Activated T-cell treated with anti-CD3 and anti-CD28 coated beads, Interleukin-2, amount 50 U/mL, for 72 hours (primary cell): Measurements from ENCODE around the gene STOML1. TPM values are rescaled to one million over a fixed set of nuclear protein-coding genes. Genes with fewer than 3 reads are reported as not detected.
"Not testable (repeated sequence)": the region's sequence is repeated elsewhere in the genome, so short reads cannot be mapped to it uniquely, and the experiment has no call there.

ENCODE experiments used
- ATAC-seq, 2 donors: fragments of 150-1000 bp; cut with Tn5 transposase; replicated peaks in 1 of 2; 2 replicates each; pipeline ENCODE4 v1.10.0; 2021; ENCODE audit warnings: moderate library complexity in 2 of 2, mild to moderate bottlenecking in 1 of 2
- DNase-seq, 2 donors: peaks; one replicate each; pipeline ENCODE4 v3.0.0; 2021 to 2022; ENCODE audit warnings: mixed read lengths in 1 of 2
- H3K27ac Mint-ChIP-seq: one replicate; pipeline ENCODE4 v1.8.0; 2022; ENCODE audit warnings: mild to moderate bottlenecking, moderate library complexity, mixed read lengths
- H3K27me3 Mint-ChIP-seq: one replicate; pipeline ENCODE4 v1.8.0; 2022; ENCODE audit warnings: low read depth, mixed read lengths
- H3K36me3 Mint-ChIP-seq, 2 donors: one replicate each; pipeline ENCODE4 v1.8.0; 2022; ENCODE audit warnings: mixed read lengths in 2 of 2, mild to moderate bottlenecking in 1 of 2; ENCODE audit not compliant: insufficient read depth in 2 of 2
- H3K4me1 Mint-ChIP-seq: one replicate; pipeline ENCODE4 v1.8.0; 2022; ENCODE audit warnings: low read depth, mixed read lengths
- H3K4me3 Mint-ChIP-seq, 2 donors: one replicate each; pipeline ENCODE4 v1.8.0; 2022; ENCODE audit warnings: mild to moderate bottlenecking in 2 of 2, mixed read lengths in 2 of 2, moderate library complexity in 2 of 2
- H3K9me3 Mint-ChIP-seq, 2 donors: one replicate each; pipeline ENCODE4 v1.8.0; 2022; ENCODE audit warnings: mixed read lengths in 2 of 2
- total RNA-seq, 2 donors: library from RNA; stranded (reverse); gene quantifications; one replicate each; pipeline ENCODE4 v1.2.3, GENCODE V29; 2022

Gene STOML1
- total RNA-seq, 2 donors from 2014 or later, result 7.2 to 15.1 TPM

DNA sequence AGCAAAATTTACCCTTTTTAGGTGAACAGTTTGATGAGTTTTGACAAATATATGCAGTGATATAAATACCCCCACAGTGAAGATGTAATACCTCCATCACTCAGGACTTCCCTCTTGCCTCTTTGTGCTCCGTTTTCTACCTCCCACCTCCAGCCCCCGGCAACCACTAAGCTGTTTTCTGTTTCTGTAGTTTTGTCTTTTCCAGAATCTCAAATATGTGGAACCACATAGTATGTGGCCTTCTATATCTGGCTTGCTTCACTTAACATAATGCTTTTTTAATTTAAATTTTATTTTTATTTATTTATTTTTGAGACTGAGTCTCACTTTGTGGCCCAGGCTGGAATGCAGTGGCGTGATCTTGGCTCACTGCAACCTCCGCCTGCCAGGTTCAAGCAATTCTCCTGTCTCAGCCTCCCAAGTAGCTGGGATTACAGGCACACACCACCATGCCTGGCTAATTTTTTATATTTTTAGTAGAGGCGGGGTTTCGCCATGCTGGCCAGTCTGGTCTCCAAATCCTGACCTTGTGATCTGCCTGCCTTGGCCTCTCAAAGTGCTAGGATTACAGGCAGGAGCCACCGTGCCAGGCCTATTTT lies 31.5 kb downstream of the STOML1 start:
- H3K4me3 Mint-ChIP-seq, result not testable (repeated sequence)

DNA sequence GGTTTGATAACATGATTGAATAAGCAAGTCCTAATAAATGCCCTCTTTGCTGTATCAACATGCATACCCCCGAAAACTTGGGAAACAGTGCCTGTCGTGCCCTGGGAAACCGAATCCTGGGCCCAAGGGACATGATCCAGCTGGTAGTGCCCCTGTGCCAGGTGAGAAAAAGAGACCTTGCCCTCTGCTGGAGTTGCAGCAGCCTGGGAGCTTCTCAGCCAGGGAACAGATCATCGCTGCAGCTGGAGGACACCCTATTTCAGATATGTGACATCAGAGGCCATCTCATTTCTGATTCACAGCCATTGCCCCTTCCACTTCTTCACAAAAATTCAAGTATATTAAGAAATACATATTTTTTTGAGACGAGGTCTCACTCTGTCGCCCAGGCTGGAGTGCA lies 32.3 kb downstream of the STOML1 start:
- DNase-seq (no peak), ATAC-seq (no peak)
- H3K27me3 Mint-ChIP-seq, result no peaks in the 10 kb centered on the region
- H3K9me3 Mint-ChIP-seq, result no peaks in the 10 kb centered on the region
- peaks cover 27% of the 10 kb centered on the region for H3K4me1 Mint-ChIP-seq
- H3K4me3 Mint-ChIP-seq, result peak overlapping the region; percentile 33 to 67
- H3K36me3 Mint-ChIP-seq, result no peaks in the 10 kb centered on the region
- no peak overlapping the region for H3K27ac Mint-ChIP-seq

More for the DNA sequence above, 31.5 kb downstream of the STOML1 start:
- not testable (repeated sequence) for DNase-seq, ATAC-seq, H3K27ac Mint-ChIP-seq, H3K27me3 Mint-ChIP-seq, H3K9me3 Mint-ChIP-seq, H3K36me3 Mint-ChIP-seq
- H3K4me1 Mint-ChIP-seq, result peaks cover 35% of the 10 kb centered on the region

DNA sequence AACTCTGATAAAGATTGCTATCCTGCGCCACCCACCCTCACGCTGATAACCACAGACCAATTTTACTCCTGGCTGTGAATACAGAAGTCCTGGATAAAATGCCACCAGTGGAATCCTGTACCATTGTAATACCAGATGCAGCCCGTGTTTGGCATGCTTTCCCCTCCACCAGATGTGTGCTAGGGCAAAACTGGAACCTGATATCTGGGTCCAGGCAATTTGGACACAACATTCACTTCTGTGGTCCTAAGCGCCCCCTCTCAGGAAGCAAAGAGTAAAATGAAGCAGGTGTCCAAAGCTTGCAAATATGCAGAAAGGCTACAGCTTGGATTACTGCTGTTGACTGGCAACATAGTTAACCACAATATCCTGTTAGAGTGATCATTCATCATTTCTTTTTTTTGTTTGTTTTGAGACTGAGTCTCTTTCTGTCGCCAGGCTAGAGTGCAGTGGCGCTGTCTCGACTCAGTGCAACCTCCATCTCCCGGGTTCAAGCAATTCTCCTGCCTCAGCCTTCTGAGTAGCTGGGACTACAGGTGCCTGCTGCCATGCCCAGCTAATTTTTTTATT lies 33.0 kb downstream of the STOML1 start:
- no peaks in the 10 kb centered on the region for H3K9me3 Mint-ChIP-seq

DNA sequence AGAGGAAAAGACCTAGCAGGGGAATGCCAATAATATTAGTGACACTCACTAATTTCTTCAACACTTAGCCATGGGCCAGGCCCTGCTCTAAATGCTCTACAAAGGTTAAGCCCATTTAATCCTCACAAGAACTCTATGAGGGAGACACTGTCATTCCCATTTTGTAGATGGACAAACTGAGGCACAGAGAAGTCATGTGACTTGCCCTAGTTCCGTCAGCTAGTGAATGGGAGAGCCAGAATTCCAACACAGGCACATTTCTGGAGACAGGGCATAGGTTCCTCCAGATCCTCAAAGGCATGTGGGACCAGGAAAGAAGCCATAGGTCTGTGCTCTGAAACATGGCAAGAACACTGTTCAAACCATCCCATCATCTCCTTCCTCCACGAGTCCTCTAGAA lies 34.3 kb downstream of the STOML1 start:
- DNase-seq (no peak), ATAC-seq (no peak)
- H3K9me3 Mint-ChIP-seq, result no peaks in the 10 kb centered on the region
- H3K27ac Mint-ChIP-seq, result no peak overlapping the region
- H3K4me3 Mint-ChIP-seq, result no peak overlapping the region
- H3K36me3 Mint-ChIP-seq, result no peaks in the 10 kb centered on the region
- no peaks in the 10 kb centered on the region for H3K27me3 Mint-ChIP-seq
- H3K4me1 Mint-ChIP-seq, result peaks cover 23% of the 10 kb centered on the region

More for the DNA sequence above, 33.0 kb downstream of the STOML1 start:
- no peak overlapping the region for H3K27ac Mint-ChIP-seq
- no peaks in the 10 kb centered on the region for H3K36me3 Mint-ChIP-seq
- no peaks in the 10 kb centered on the region for H3K27me3 Mint-ChIP-seq
- peak overlapping the region; percentile 33 to 67 for H3K4me3 Mint-ChIP-seq
- peak in 1 of 2 donors; percentile 19 for DNase-seq
- ATAC-seq, result peak; percentile 91 to 98
- H3K4me1 Mint-ChIP-seq, result peaks cover 23% of the 10 kb centered on the region

DNA sequence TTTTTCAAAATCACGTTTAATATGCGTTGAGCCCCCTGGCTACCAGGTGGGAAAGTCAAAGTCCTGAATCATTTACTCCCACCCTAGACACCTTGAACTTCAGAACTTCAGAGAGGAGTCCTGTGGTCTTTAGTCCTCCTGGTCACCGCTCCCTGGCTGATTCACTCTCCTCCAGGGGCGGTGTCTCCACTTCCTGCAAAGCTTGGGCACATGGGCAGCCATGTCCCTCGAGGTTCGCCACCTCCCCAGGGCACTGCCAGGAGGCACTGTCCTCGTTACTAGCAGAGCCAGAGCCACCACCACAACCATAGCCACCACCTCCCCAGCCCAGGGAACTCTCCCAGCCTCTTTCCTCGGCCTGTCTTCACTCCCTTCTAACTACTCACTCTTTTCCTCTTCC lies 34.8 kb downstream of the STOML1 start:
- no peaks in the 10 kb centered on the region for H3K9me3 Mint-ChIP-seq
- no peak overlapping the region for H3K27ac Mint-ChIP-seq
- H3K36me3 Mint-ChIP-seq, result no peaks in the 10 kb centered on the region
- H3K27me3 Mint-ChIP-seq, result no peaks in the 10 kb centered on the region
- H3K4me3 Mint-ChIP-seq, result no peak overlapping the region
- DNase-seq (no peak), ATAC-seq (no peak)
- peaks cover 23% of the 10 kb centered on the region for H3K4me1 Mint-ChIP-seq

DNA sequence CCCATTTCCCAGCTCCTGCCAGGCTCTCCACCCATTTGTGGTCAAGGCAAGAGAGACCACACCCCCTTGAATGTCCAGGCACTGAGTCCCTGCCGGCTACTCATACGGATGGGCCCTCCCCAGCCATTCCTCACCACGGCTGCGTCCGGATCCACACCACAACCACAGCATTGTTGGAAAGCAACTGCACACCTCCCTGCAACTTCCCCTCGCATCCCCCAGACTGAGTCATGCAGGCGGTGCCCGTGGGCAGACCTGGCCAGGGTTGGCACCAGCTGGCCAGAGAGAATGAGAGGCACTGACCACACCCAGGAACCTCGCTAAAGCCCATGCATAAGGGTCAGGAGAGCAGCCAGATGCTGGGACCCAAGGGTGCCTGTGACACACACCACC lies 35.4 kb downstream of the STOML1 start:
- no peaks in the 10 kb centered on the region for H3K27me3 Mint-ChIP-seq
- no peak for DNase-seq
- no peak overlapping the region for H3K27ac Mint-ChIP-seq
- H3K36me3 Mint-ChIP-seq, result no peaks in the 10 kb centered on the region
- no peak for ATAC-seq
- no peak overlapping the region for H3K4me3 Mint-ChIP-seq
- no peaks in the 10 kb centered on the region for H3K9me3 Mint-ChIP-seq
- peaks cover 23% of the 10 kb centered on the region for H3K4me1 Mint-ChIP-seq

DNA sequence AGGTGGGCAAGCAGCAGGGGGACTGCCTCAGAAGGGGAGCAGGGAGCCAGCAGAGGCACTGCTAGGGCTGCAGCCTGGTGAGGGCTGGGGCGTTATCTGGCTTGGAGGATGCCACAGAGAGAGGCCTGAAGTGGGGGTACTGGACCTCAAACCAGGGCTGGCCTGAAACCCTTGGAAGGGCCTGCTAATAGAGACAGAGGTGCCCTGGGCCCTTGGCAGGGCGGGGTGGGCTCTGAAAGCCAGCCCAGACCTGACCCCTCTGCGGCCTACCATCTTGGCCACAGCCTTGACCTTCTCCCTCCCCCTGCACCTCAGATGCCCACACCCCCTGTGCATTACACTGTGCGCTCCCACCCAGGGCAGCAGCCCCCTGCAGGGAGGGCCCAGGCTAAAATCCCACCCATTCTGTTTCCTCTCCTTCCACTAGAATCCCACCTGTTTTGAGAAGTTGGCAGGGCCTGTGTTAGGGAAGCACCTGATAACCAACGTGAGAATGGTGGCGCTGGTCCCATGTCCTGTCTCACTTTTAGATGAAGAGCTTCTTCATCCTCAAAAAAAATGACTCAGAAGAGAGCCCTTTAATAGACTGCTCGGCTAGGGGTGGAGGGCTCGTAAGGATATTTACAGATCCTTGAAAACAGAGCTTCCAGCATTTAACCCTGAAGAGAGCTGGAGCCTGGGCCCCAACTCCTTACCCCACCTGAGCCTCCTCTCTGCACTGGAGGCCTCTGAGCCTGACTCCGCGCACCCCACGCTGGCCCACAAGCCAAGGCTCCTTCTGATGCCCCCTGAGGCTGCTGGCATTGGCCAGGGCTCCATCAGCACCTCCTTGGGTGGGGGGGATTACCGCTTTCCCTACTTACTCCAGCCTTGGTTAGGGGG lies 36.0 kb downstream of the STOML1 start:
- Mint-ChIP-seq H3K27ac (no peak overlapping the region), H3K36me3 (no peaks in the 10 kb centered on the region)
- no peak for DNase-seq

DNA sequence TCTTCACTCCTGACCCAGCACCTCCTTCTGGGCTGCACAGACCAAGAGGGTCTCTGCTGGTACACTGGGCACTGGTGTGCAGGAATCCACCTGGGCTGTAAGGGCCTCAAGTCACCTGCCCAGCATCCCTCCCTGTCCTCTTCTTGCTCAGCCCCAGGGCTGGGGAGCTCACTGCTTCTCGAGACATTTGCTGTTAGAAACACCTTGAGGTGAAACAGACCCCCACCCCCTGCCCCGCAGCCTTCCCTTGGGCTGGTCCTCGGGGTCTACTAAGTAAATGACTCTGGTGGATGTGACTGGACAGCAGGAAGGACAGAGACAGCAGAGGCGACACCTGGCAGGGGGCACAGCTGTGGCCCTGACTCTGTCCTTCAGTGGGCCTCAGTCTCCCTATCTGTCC lies 36.8 kb downstream of the STOML1 start:
- H3K9me3 Mint-ChIP-seq, result no peaks in the 10 kb centered on the region
- no peaks in the 10 kb centered on the region for H3K27me3 Mint-ChIP-seq
- H3K27ac Mint-ChIP-seq, result no peak overlapping the region
- H3K4me3 Mint-ChIP-seq, result no peak overlapping the region
- ATAC-seq, result no peak
- DNase-seq, result no peak
- H3K4me1 Mint-ChIP-seq, result peaks cover 28% of the 10 kb centered on the region
- H3K36me3 Mint-ChIP-seq, result no peaks in the 10 kb centered on the region

More for the DNA sequence above, 36.0 kb downstream of the STOML1 start:
- H3K27me3 Mint-ChIP-seq, result no peaks in the 10 kb centered on the region
- H3K4me1 Mint-ChIP-seq, result peaks cover 27% of the 10 kb centered on the region
- H3K9me3 Mint-ChIP-seq, result no peaks in the 10 kb centered on the region
- no peak overlapping the region for H3K4me3 Mint-ChIP-seq
- no peak for ATAC-seq

DNA sequence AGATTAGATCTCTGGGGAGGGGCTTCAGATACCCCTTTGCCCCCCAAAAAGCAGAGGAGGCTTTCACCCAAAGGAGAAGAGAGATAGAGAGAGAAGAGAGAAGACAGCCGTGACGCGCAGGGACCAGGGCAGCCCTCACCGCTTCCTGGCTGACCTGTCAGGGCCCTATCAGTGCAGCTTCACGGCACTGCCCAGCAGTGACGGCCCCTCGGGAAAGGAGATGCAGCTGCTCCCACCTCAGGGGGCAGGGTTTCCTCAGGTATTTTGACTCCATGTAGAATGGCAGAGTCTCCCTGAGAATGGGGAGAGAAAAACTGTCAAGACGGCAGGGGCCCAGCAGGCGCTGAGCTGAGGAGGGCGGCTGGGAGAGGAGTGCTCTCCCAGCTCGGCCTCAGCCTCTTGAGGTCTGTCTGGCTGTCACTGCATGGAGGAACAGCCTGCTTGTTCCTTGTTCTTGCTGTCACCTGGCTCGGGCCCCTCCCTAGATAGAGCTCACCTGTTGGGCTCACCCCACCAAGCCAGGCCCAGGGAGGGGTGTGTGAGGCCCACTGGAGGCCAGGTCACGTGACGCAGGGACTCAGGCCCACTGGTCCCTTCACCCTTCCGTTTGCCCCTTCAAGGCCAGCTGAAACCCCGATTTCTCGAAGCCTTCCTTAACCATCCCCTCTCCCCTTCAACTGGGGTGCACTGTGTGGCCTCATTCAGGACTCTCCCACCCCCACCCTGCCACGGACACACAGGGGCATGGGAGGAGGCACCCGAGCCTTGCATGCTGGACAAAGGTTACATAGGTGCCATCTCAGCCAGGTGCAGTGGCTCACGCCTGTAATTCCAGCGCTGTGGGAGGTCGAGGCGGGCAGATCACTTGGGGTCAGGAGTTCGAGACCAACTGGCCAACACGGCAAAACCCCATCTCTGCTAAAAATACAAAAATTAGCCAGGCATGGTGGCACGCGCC lies 37.6 kb downstream of the STOML1 start:
- Mint-ChIP-seq H3K4me1 (peaks cover 20% of the 10 kb centered on the region), H3K36me3 (no peaks in the 10 kb centered on the region), H3K27me3 (no peaks in the 10 kb centered on the region), H3K4me3 (no peak overlapping the region), H3K27ac (no peak overlapping the region), H3K9me3 (no peaks in the 10 kb centered on the region)
- DNase-seq (no peak), ATAC-seq (no peak)

DNA sequence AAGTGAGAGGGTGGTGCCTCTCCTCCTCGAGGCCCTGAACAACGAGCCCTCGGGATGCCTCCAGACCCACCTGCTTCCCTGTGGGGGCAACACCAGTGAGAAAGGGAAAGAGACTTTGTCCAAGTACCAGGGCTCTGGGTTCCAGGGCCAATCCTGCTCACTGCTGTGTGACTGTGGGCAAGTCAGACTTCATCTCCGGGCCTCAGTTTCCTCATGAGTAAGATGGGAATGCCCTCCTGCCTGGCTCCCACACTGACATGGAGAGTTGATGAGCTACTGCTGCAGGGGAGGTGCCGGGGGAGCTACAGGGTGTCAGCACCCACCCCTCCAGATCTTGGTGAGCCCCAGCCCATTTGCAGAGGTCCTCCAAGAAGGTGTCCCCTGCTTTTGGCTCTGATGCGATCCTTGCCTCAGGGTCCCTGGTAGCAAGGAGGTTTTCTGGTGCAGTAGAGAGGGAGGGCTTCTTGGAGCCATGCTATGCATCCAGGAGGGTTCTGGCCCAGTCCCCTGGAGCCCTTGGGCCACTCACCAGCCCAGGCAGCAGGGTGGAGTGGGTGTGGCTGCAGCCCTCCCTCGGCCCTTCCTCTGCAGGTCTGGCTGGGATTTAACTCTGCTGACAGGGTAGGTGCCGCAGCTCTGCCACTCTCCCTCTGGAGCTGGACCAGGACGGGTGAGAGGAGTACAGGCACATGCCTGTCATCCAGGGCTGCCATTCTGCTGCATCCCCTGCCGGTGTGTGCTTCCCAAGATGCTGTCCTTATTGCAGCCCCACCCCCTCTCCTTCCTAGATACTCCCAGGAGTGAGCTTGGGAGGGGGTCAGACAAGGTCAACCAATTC lies 39.0 kb downstream of the STOML1 start:
- ATAC-seq (no peak), DNase-seq (no peak)
- Mint-ChIP-seq H3K9me3 (no peaks in the 10 kb centered on the region), H3K4me3 (no peak overlapping the region), H3K27ac (no peak overlapping the region), H3K4me1 (peaks cover 12% of the 10 kb centered on the region), H3K27me3 (no peaks in the 10 kb centered on the region), H3K36me3 (no peaks in the 10 kb centered on the region)

DNA sequence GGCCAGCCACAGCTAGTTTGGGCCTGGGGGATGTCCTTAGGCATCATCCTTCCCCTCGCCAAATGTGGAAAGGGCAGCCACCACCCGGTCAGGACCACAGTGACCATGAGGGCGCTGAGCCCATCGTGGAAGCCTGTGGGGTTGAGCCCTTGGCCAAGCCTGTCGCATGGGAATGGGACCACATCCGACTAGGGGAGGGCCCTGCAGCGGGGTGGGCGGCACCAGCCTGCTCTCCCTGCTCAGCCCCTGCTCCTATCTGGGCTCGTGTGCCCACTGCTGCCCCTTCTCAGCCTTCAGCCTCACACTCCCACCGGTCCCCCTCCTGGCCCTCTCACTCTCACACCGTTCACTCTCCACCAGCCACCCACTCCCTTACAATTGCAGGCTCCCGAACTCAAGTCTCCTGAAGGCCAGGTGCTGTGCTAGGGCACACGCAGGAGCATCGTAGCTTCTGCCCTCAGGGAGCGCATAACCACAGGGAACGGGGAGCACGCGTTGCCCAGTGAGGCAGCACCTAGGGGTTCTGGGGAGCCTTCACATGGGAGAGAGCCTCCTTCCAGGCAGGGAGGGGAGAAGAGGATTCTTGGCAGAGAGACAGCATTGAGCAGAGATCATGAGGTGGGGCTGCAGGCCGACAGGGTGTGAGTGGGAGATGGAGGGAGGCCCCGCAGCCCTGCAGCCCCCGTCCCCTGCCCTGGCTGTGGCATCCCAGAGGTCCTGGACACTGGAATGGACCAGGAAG lies 39.8 kb downstream of the STOML1 start:
- no peaks in the 10 kb centered on the region for H3K27me3 Mint-ChIP-seq
- DNase-seq (no peak), ATAC-seq (no peak)
- peaks cover 9% of the 10 kb centered on the region for H3K4me1 Mint-ChIP-seq
- no peaks in the 10 kb centered on the region for H3K9me3 Mint-ChIP-seq
- H3K4me3 Mint-ChIP-seq, result no peak overlapping the region
- H3K36me3 Mint-ChIP-seq, result no peaks in the 10 kb centered on the region
- H3K27ac Mint-ChIP-seq, result no peak overlapping the region
